ENCODE measurements around the gene STRADB. TPM values are rescaled to one million over a fixed set of nuclear protein-coding genes. Genes with fewer than 3 reads are reported as not detected.

The STRADB gene
- total RNA-seq, 4 donors from 2014 or later = 90.6 to 187 (median 129) TPM

DNA sequence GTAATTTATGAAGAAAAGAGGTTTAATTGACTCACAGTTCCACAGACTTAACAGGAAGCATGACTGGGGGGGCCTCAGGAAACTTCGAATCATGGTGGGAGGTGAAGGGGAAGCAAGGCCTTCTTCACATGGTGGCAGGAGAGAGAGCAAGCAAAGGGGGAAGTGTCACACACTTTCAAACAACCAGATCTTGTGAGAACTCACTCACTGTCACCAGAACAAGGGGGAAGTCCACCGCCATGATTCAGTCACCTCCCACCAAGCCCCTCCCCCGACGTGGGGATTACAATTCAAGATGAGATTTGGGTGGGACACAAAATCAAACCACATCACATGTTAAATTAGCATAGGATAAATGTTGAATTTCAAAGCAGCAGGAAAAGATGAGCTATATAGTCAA lies 56.2 kb downstream of the STRADB start:
- Histone ChIP-seq H3K9me3 (peaks cover 0 to under 1% (median 0%) of the 10 kb centered on the region in 3 donors), H3K27me3 (no peaks in the 10 kb centered on the region), H3K4me3 (no peak overlapping the region), H3K36me3 (no peaks in the 10 kb centered on the region), H3K4me1 (no peaks in the 10 kb centered on the region), H3K27ac (no peak overlapping the region)
- no peak for DNase-seq
- TF ChIP-seq POLR2A (IDR thresholded peaks at IDR 0.05) = no peak
- TF ChIP-seq, protein P1, sequence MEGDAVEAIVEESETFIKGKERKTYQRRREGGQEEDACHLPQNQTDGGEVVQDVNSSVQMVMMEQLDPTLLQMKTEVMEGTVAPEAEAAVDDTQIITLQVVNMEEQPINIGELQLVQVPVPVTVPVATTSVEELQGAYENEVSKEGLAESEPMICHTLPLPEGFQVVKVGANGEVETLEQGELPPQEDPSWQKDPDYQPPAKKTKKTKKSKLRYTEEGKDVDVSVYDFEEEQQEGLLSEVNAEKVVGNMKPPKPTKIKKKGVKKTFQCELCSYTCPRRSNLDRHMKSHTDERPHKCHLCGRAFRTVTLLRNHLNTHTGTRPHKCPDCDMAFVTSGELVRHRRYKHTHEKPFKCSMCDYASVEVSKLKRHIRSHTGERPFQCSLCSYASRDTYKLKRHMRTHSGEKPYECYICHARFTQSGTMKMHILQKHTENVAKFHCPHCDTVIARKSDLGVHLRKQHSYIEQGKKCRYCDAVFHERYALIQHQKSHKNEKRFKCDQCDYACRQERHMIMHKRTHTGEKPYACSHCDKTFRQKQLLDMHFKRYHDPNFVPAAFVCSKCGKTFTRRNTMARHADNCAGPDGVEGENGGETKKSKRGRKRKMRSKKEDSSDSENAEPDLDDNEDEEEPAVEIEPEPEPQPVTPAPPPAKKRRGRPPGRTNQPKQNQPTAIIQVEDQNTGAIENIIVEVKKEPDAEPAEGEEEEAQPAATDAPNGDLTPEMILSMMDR (IDR thresholded peaks at IDR 0.05 in 4 of 5, conservative IDR thresholded peaks at IDR 0.05 in 1 of 5) = no peak
- no peak for ATAC-seq
- in situ Hi-C loops (cut with MboI; ENCODE audit: low sequenced_read_pairs in 4 of 4) (no loop called here), intact Hi-C loops (cut with DNase I; ENCODE audit: low total_unique reads) (no loop called here)

DNA sequence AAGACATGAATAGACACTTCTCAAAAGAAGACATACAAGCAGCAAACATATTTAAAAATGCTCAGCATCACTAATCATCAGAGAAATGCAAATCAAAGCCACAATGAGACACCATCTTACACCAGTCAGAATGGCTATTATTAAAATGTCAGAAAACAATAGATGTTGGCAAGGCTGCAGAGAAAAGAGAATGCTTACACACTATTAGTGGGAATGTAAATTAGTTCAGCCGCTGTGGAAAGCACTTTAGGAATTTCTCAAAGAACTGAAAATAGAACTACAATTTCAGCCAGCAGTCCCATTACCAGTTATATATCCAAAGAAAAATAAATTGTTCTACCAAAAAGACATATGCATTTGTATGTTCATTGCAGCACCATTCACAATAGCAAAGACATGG lies 61.7 kb downstream of the STRADB start:
- H3K9me3 ChIP-seq = no peaks in the 10 kb centered on the region
- intact Hi-C loops (cut with DNase I; ENCODE audit: low total_unique reads) (no loop called here), in situ Hi-C loops (cut with MboI; ENCODE audit: low sequenced_read_pairs in 4 of 4) (no loop called here)
- no peak overlapping the region for H3K27ac ChIP-seq
- no peaks in the 10 kb centered on the region for H3K36me3 ChIP-seq
- TF ChIP-seq, protein P1 (IDR thresholded peaks at IDR 0.05 in 4 of 5, conservative IDR thresholded peaks at IDR 0.05 in 1 of 5) = no peak
- TF ChIP-seq POLR2A (IDR thresholded peaks at IDR 0.05) = no peak
- no peak overlapping the region for H3K4me3 ChIP-seq
- H3K27me3 ChIP-seq = no peaks in the 10 kb centered on the region
- ATAC-seq (no peak), DNase-seq (no peak)
- no peaks in the 10 kb centered on the region for H3K4me1 ChIP-seq

DNA sequence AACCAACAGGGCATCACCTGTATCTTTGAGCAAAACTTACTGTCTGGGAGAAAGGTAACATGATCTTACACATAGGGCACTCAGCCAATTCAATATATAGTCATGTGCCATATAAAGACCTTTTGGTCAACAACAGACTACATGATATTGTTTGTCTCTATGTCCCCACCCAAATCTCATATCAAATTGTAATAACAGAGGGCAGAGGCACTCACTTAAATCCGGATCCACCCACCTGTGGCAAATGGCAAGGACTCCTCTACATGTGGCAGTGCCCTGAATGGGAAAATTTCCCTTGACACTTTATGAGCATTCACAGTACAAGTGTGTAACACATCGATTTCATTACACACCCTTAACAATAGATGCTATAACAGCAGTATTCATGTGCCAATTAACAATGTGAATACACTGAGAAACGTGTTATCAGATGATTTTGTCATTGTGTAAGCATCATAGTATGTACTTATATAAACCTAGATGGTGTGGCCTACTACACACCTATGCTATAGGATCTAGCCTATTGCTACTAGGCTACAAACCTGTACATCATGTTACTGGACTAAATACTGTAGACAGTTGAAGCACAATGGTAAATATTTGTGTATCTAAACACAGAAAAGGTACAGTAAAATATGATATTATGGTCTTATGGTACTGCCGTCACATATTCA lies 64.2 kb downstream of the STRADB start:
- DNase-seq (no peak), ATAC-seq (no peak)
- Histone ChIP-seq H3K27ac (no peak overlapping the region), H3K27me3 (no peaks in the 10 kb centered on the region), H3K9me3 (no peaks in the 10 kb centered on the region), H3K4me3 (no peak overlapping the region), H3K36me3 (no peaks in the 10 kb centered on the region), H3K4me1 (no peaks in the 10 kb centered on the region)
- intact Hi-C loops (cut with DNase I; ENCODE audit: low total_unique reads) (no loop called here), in situ Hi-C loops (cut with MboI; ENCODE audit: low sequenced_read_pairs in 4 of 4) (no loop called here)
- TF ChIP-seq POLR2A (IDR thresholded peaks at IDR 0.05) = no peak
- TF ChIP-seq, protein P1 (IDR thresholded peaks at IDR 0.05 in 4 of 5, conservative IDR thresholded peaks at IDR 0.05 in 1 of 5) = no peak

DNA sequence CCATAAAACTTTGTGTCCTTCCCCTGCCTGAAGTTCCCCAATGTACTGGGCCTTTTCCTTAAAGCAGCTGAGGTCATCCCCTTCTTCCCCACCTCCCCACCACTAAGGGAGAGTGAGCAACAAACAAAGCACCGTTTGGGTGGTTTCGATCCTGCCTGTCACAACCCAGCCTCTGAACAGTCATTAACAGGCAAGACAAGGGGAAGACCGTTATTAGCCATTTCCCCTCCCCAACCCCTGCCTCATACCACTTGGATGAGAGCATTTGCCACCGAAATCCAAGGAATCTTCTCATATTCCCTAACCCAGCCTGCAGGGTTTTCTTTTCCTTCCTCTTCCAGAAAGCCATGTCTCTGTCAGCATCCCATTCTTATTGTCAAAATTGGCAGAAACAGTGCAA lies 65.6 kb downstream of the STRADB start:
- Histone ChIP-seq H3K4me3 (no peak overlapping the region), H3K9me3 (no peaks in the 10 kb centered on the region), H3K36me3 (no peaks in the 10 kb centered on the region), H3K27me3 (no peaks in the 10 kb centered on the region), H3K4me1 (no peaks in the 10 kb centered on the region), H3K27ac (no peak overlapping the region)
- DNase-seq (no peak), ATAC-seq (no peak)
- intact Hi-C loops (cut with DNase I; ENCODE audit: low total_unique reads) (no loop called here), in situ Hi-C loops (cut with MboI; ENCODE audit: low sequenced_read_pairs in 4 of 4) (no loop called here)
- no peak for TF ChIP-seq POLR2A (IDR thresholded peaks at IDR 0.05)
- TF ChIP-seq, protein P1 (IDR thresholded peaks at IDR 0.05 in 4 of 5, conservative IDR thresholded peaks at IDR 0.05 in 1 of 5) = no peak

DNA sequence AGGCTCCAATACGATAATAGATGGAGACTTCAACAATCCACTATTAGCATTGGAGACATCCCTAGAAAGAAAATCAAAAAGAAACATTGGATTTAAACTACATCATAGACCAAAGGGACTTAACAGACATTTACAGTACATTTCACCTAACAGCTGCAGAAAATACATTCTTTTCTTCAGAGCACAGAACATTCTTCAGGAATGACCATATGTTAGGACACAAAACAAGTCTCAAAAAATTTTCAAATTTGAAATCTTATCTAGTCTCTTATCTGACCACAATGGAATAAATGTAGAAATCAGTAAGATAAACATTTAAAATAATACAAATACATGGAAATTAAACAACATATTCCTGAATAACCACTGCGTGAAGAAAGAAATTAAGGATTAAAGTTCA lies 68.7 kb downstream of the STRADB start:
- no peaks in the 10 kb centered on the region for H3K36me3 ChIP-seq
- no peak overlapping the region for H3K4me3 ChIP-seq
- ATAC-seq (no peak), DNase-seq (no peak)
- H3K27me3 ChIP-seq = no peaks in the 10 kb centered on the region
- no peaks in the 10 kb centered on the region for H3K9me3 ChIP-seq
- intact Hi-C loops (cut with DNase I; ENCODE audit: low total_unique reads) = no loop called here
- no peak overlapping the region for H3K27ac ChIP-seq
- in situ Hi-C loops (cut with MboI; ENCODE audit: low sequenced_read_pairs in 4 of 4) = no loop called here
- H3K4me1 ChIP-seq = no peaks in the 10 kb centered on the region
- no peak for TF ChIP-seq POLR2A (IDR thresholded peaks at IDR 0.05)
- TF ChIP-seq, protein P1 (IDR thresholded peaks at IDR 0.05 in 4 of 5, conservative IDR thresholded peaks at IDR 0.05 in 1 of 5) = no peak

Data from gastrocnemius medialis (tissue), 4 donors.